HL-60 (cell line): ENCODE results near the gene TOP2B.

Experiments
- DNase-seq, 2 experiments: peaks; one replicate each; pipeline ENCODE4 v3.0.0-alpha.2; 2010 to 2020; ENCODE audit warnings: low read depth in 1 of 2, low spot score in 1 of 2
- H3K27ac ChIP-seq: fragments of 250-450 bp; sonication (Bioruptor Pico); replicated peaks from 2 replicates; pipeline ENCODE4 v1.5.1; 2020; ENCODE audit warnings: mild to moderate bottlenecking, moderate library complexity
- H3K27me3 ChIP-seq: fragments of 250-450 bp; sonication (Bioruptor Pico); 2 replicates; pipeline ENCODE4 v1.5.1; 2021; ENCODE audit warnings: mild to moderate bottlenecking, moderate library complexity; ENCODE audit not compliant: insufficient read depth, poor library complexity, severe bottlenecking
- H3K4me3 ChIP-seq: replicated peaks from 2 replicates; pipeline ENCODE4 v1.5.1; 2011; ENCODE audit warnings: mild to moderate bottlenecking, control low read depth, low read length; ENCODE audit not compliant: insufficient read depth
- CTCF ChIP-seq: IDR thresholded peaks from one replicate; pipeline ENCODE4 v1.5.1; 2011; ENCODE audit warnings: low read length, control low read depth, inconsistent platforms; ENCODE audit not compliant: insufficient read depth
- GABPA ChIP-seq: IDR thresholded peaks from 2 replicates; pipeline ENCODE4 v1.6.1; 2012; ENCODE audit warnings: low read depth
- POLR2AphosphoS5 ChIP-seq: IDR thresholded peaks from 2 replicates; pipeline ENCODE4 v1.6.1; 2012; ENCODE audit warnings: low read depth
- SPI1 ChIP-seq: IDR thresholded peaks from 2 replicates; pipeline ENCODE4 v1.6.1; 2012; ENCODE audit warnings: low read depth, mild to moderate bottlenecking, borderline replicate concordance
- TF ChIP-seq, protein P1 (sequence below): IDR thresholded peaks from 2 replicates; pipeline ENCODE4 v1.6.1; 2012; ENCODE audit warnings: low read depth; ENCODE audit not compliant: insufficient replicate concordance

TOP2B gene

DNA sequence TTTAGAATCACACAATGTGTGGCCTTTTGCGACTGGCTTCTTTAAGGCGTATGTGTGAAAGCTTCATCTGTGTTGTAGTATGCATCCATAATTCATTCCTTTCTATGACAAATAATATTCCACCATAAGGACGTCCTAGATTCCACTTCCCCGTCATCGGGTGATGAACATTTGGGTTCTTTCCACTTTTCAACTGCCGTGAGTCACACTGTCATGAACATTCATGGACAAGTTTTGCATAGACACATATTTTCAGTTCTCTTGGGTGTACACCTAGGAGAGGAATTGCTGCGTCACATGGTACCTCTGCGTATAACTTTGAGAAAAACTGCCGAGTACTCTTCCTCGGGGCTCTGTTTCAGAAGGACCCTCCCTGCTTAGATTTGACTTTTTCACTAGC lies 97.3 kb downstream of the TOP2B start:
- TF ChIP-seq, protein P1, sequence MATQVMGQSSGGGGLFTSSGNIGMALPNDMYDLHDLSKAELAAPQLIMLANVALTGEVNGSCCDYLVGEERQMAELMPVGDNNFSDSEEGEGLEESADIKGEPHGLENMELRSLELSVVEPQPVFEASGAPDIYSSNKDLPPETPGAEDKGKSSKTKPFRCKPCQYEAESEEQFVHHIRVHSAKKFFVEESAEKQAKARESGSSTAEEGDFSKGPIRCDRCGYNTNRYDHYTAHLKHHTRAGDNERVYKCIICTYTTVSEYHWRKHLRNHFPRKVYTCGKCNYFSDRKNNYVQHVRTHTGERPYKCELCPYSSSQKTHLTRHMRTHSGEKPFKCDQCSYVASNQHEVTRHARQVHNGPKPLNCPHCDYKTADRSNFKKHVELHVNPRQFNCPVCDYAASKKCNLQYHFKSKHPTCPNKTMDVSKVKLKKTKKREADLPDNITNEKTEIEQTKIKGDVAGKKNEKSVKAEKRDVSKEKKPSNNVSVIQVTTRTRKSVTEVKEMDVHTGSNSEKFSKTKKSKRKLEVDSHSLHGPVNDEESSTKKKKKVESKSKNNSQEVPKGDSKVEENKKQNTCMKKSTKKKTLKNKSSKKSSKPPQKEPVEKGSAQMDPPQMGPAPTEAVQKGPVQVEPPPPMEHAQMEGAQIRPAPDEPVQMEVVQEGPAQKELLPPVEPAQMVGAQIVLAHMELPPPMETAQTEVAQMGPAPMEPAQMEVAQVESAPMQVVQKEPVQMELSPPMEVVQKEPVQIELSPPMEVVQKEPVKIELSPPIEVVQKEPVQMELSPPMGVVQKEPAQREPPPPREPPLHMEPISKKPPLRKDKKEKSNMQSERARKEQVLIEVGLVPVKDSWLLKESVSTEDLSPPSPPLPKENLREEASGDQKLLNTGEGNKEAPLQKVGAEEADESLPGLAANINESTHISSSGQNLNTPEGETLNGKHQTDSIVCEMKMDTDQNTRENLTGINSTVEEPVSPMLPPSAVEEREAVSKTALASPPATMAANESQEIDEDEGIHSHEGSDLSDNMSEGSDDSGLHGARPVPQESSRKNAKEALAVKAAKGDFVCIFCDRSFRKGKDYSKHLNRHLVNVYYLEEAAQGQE: no peak
- TF ChIP-seq POLR2AphosphoS5: no peak
- TF ChIP-seq SPI1: no peak
- TF ChIP-seq CTCF: no peak
- no peak for TF ChIP-seq GABPA
- no peak for DNase-seq
- Histone ChIP-seq H3K4me3 (no peak overlapping the region), H3K27me3 (no peaks in the 10 kb centered on the region), H3K27ac (no peak overlapping the region)

DNA sequence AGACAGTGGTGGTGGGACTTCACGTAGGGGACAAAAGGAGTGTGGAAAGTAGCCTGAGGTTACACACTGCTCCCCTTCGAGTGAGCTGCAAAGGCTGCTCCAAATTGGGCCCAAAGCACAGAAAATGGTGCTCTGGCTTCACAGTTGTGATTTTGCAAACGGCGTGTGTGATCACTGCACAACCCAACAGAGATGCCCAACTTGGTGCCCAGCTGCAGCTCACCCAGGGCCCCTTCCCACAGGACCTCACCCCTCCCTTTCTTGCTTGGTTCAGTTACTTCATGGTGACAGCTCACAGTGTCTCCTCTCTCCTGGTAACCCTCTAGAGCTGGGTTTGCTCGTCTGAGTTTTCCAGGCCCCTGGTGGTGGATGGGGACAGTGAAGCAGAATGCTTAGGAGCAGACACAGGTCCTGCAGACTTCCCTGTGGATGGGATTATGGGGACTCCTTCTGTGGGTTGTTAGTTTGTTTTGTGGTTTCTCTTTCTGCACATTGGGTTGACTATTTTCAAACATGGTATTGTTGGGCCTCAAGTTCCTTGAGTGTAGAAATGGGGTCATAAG lies 98.3 kb downstream of the TOP2B start:
- DNase-seq: no peak
- Histone ChIP-seq H3K27ac (no peak overlapping the region), H3K4me3 (no peak overlapping the region), H3K27me3 (no peaks in the 10 kb centered on the region)
- no peak for TF ChIP-seq POLR2AphosphoS5
- no peak for TF ChIP-seq GABPA
- no peak for TF ChIP-seq SPI1
- TF ChIP-seq CTCF: no peak
- TF ChIP-seq, protein P1: no peak

GRCh38 chr3:25565807-25566206 lies 98.9 kb downstream of the TOP2B start:
- no peak overlapping the region for H3K27ac ChIP-seq
- H3K4me3 ChIP-seq: no peak overlapping the region
- no peak for DNase-seq
- no peaks in the 10 kb centered on the region for H3K27me3 ChIP-seq
- TF ChIP-seq, protein P1: no peak
- TF ChIP-seq SPI1 (no peak), GABPA (no peak), POLR2AphosphoS5 (no peak), CTCF (no peak)
